ENCODE measurements around the gene MCTP1.

GRCh38 chr5:95069948-95070347 is 214.9 kb downstream of the MCTP1 start:
- TF ChIP-seq CTCF (conservative IDR thresholded peaks at IDR 0.05; ENCODE audit: low read depth, low read length), result no peak
- no peak for TF ChIP-seq EZH2 (IDR thresholded peaks at IDR 0.05; ENCODE audit: borderline replicate concordance, low read depth, low read length, poor library complexity, severe bottlenecking)
